Neural cell (in vitro differentiated cells): ENCODE results near the gene EHD4. TPM values are rescaled to one million over a fixed set of nuclear protein-coding genes. Genes with fewer than 3 reads are reported as not detected.

ENCODE experiments used
- H2AFZ ChIP-seq: fragments of 200-600, 300-800 bp; sonication (generic), shearing (Covaris generic); 2 replicates; pipeline ENCODE4 v1.6.0; 2014; ENCODE audit warnings: low read depth, mild to moderate bottlenecking, antibody characterized with exemption, low read length, moderate library complexity
- H3F3A ChIP-seq: fragments of 200-600 bp; shearing (Covaris generic); 2 replicates; pipeline ENCODE4 v1.6.1; 2016; ENCODE audit warnings: mild to moderate bottlenecking, moderate library complexity, mixed read lengths, antibody characterized with exemption, low read length; ENCODE audit not compliant: insufficient read depth, poor library complexity, severe bottlenecking
- H3K27ac ChIP-seq: fragments of 200-600, 300-800 bp; sonication (generic), shearing (Covaris generic); 2 replicates; pipeline ENCODE4 v1.5.1; 2014; ENCODE audit warnings: mild to moderate bottlenecking, low read length, moderate library complexity
- H3K27me3 ChIP-seq: fragments of 300-800, 200-600 bp; sonication (generic), shearing (Covaris generic); 2 replicates; pipeline ENCODE4 v1.6.0; 2014; ENCODE audit warnings: mild to moderate bottlenecking, low read depth, low read length, moderate library complexity; ENCODE audit not compliant: insufficient read depth
- H3K36me3 ChIP-seq: fragments of 300-800, 200-600 bp; sonication (generic), shearing (Covaris generic); 2 replicates; pipeline ENCODE4 v1.5.1; 2014; ENCODE audit warnings: mild to moderate bottlenecking, antibody characterized with exemption, low read length, moderate library complexity; ENCODE audit not compliant: insufficient read depth
- H3K4me2 ChIP-seq: fragments of 300-800, 200-600 bp; sonication (generic), shearing (Covaris generic); 2 replicates; pipeline ENCODE4 v1.6.0; 2014; ENCODE audit warnings: mild to moderate bottlenecking, low read length
- H3K4me3 ChIP-seq: fragments of 300-800, 200-600 bp; sonication (generic), shearing (Covaris generic); 2 replicates; pipeline ENCODE4 v1.5.1; 2014; ENCODE audit warnings: mild to moderate bottlenecking, low read length, moderate library complexity
- H3K79me2 ChIP-seq: fragments of 200-600 bp; shearing (Covaris generic); replicated peaks from 2 replicates; pipeline ENCODE4 v1.6.0; 2014; ENCODE audit warnings: mild to moderate bottlenecking, low read length, moderate library complexity; ENCODE audit not compliant: insufficient read depth
- H3K9ac ChIP-seq: fragments of 300-800, 200-600 bp; sonication (generic), shearing (Covaris generic); 2 replicates; pipeline ENCODE4 v1.6.1; 2016; ENCODE audit warnings: mild to moderate bottlenecking, low read length, mixed read lengths
- H3K9me2 ChIP-seq: fragments of 200-600 bp; shearing (Covaris generic); 2 replicates; pipeline ENCODE4 v1.6.1; 2016; ENCODE audit warnings: mild to moderate bottlenecking, low read length, mixed read lengths; ENCODE audit not compliant: insufficient read depth
- H3K9me3 ChIP-seq: fragments of 200-600, 300-800 bp; sonication (generic), shearing (Covaris generic); 2 replicates; pipeline ENCODE4 v1.6.1; 2016; ENCODE audit warnings: mild to moderate bottlenecking, mixed run types, low read length, moderate library complexity, mixed read lengths
- H4K20me1 ChIP-seq: fragments of 200-600 bp; shearing (Covaris generic); 2 replicates; pipeline ENCODE4 v1.6.1; 2016; ENCODE audit warnings: mild to moderate bottlenecking, mixed run types; ENCODE audit not compliant: insufficient read depth
- CTCF ChIP-seq: fragments of 450-650 bp; IDR thresholded peaks from 2 replicates; pipeline ENCODE4 v1.5.1; 2014; ENCODE audit warnings: antibody characterized with exemption, mild to moderate bottlenecking, moderate library complexity; ENCODE audit not compliant: poor library complexity, severe bottlenecking
- EP300 ChIP-seq: fragments of 450-650 bp; conservative IDR thresholded peaks from 2 replicates; pipeline ENCODE4 v1.6.1; 2014; ENCODE audit warnings: antibody characterized with exemption, mild to moderate bottlenecking, moderate library complexity; ENCODE audit not compliant: poor library complexity, severe bottlenecking
- EZH2 ChIP-seq: fragments of 200-600, 300-800 bp; shearing (Covaris generic), sonication (generic); IDR thresholded peaks from 2 replicates; pipeline ENCODE4 v1.6.1; 2014; ENCODE audit warnings: antibody characterized with exemption, low read length, borderline replicate concordance, mild to moderate bottlenecking; ENCODE audit not compliant: insufficient read depth, poor library complexity, severe bottlenecking
- MXI1 ChIP-seq: fragments of 450-650 bp; conservative IDR thresholded peaks from 2 replicates; pipeline ENCODE4 v1.6.1; 2014; ENCODE audit warnings: antibody characterized with exemption, mild to moderate bottlenecking; ENCODE audit not compliant: poor library complexity, severe bottlenecking
- POLR2AphosphoS5 ChIP-seq: IDR thresholded peaks from 2 replicates; pipeline ENCODE4 v1.6.1; 2012
- RAD21 ChIP-seq: fragments of 450-650 bp; conservative IDR thresholded peaks from 2 replicates; pipeline ENCODE4 v1.6.1; 2014; ENCODE audit warnings: antibody characterized with exemption, mild to moderate bottlenecking, moderate library complexity
- REST ChIP-seq: IDR thresholded peaks from 2 replicates; pipeline ENCODE4 v1.6.1; 2012; ENCODE audit warnings: borderline replicate concordance
- SMC3 ChIP-seq: fragments of 450-650 bp; conservative IDR thresholded peaks from 2 replicates; pipeline ENCODE4 v1.6.1; 2014; ENCODE audit warnings: antibody characterized with exemption, mild to moderate bottlenecking, moderate library complexity; ENCODE audit not compliant: poor library complexity
- TAF1 ChIP-seq: IDR thresholded peaks from 2 replicates; pipeline ENCODE4 v1.6.1; 2012; ENCODE audit warnings: low read depth
- polyA plus RNA-seq: library from polyadenylated mRNA; depleted of rRNA; stranded (reverse); fragments of >200 nt; gene quantifications from 2 replicates; pipeline ENCODE4 v1.2.3, GENCODE V29; 2014

The EHD4 gene
- polyA plus RNA-seq, 1 donor from 2014 or later, result 0.09 TPM

GRCh38 chr15:41935566-41936020 lies 36.8 kb downstream of the EHD4 start:
- H3K36me3 ChIP-seq, result no peaks in the 10 kb centered on the region
- no peaks in the 10 kb centered on the region for H3K9me2 ChIP-seq
- H3K4me3 ChIP-seq, result no peak overlapping the region
- H3K9ac ChIP-seq, result no peak overlapping the region
- H3K79me2 ChIP-seq, result no peaks in the 10 kb centered on the region
- H2AFZ ChIP-seq, result no peak overlapping the region
- H3K27ac ChIP-seq, result no peak overlapping the region
- no peaks in the 10 kb centered on the region for H3F3A ChIP-seq
- H3K4me2 ChIP-seq, result no peak overlapping the region
- TF ChIP-seq SMC3 (no peak), POLR2AphosphoS5 (no peak), CTCF (no peak), MXI1 (no peak), RAD21 (no peak), REST (no peak), EP300 (no peak), EZH2 (no peak), TAF1 (no peak)
- no peaks in the 10 kb centered on the region for H3K9me3 ChIP-seq
- H4K20me1 ChIP-seq, result no peaks in the 10 kb centered on the region
- H3K27me3 ChIP-seq, result no peaks in the 10 kb centered on the region

GRCh38 chr15:41934843-41935242 lies 37.5 kb downstream of the EHD4 start:
- no peak overlapping the region for H3K4me3 ChIP-seq
- no peaks in the 10 kb centered on the region for H3K27me3 ChIP-seq
- no peaks in the 10 kb centered on the region for H3F3A ChIP-seq
- H3K27ac ChIP-seq, result no peak overlapping the region
- no peaks in the 10 kb centered on the region for H3K9me3 ChIP-seq
- H3K9me2 ChIP-seq, result no peaks in the 10 kb centered on the region
- H4K20me1 ChIP-seq, result no peaks in the 10 kb centered on the region
- H3K79me2 ChIP-seq, result no peaks in the 10 kb centered on the region
- no peak overlapping the region for H2AFZ ChIP-seq
- TF ChIP-seq TAF1 (no peak), EP300 (no peak), MXI1 (no peak), SMC3 (no peak), RAD21 (no peak), CTCF (no peak), EZH2 (no peak), POLR2AphosphoS5 (no peak), REST (no peak)
- H3K9ac ChIP-seq, result no peak overlapping the region
- no peak overlapping the region for H3K4me2 ChIP-seq
- no peaks in the 10 kb centered on the region for H3K36me3 ChIP-seq
